Pulmonary artery endothelial cell (primary cell): Measurements from ENCODE around the gene CAMKK1. TPM values are rescaled to one million over a fixed set of nuclear protein-coding genes. Genes with fewer than 3 reads are reported as not detected.
"Not testable (repeated sequence)": the region's sequence is repeated elsewhere in the genome, so short reads cannot be mapped to it uniquely, and the experiment has no call there.

Source experiments
- DNase-seq: peaks from one replicate; pipeline ENCODE4 v3.0.0-alpha.2; 2011; ENCODE audit warnings: low read depth, low spot score
- total RNA-seq: library from RNA; depleted of rRNA; stranded (reverse); fragments of >200 nt; gene quantifications from 2 replicates; pipeline ENCODE4 v1.2.3, GENCODE V29; 2014

CAMKK1 gene
- total RNA-seq, 1 donor from 2014 or later: 3.4 TPM

GRCh38 chr17:3879591-3880417 lies 13.0 kb downstream of the CAMKK1 start:
- no peak for DNase-seq

DNA sequence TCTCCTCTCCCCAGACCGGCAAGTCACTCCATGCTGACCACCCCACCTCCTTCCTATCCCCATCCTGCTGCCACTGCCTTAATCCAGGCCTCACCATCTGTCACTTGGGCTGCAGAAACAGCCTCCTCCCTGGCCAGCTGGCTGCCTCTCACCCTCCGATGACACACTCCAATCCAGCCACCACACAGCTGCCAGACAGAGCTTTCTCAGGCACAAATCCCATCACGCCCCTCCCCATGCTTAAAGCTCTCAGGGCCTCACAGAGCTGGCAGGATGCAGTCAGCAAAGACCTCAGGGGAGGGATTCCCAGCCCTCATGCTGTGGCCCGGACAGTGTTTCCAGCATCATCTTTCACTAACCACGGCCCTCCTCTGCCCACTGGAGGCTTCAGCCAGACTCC lies 13.7 kb downstream of the CAMKK1 start:
- no peak for DNase-seq

GRCh38 chr17:3877220-3877619 lies 15.6 kb downstream of the CAMKK1 start:
- no peak for DNase-seq

GRCh38 chr17:3875317-3875716 lies 17.5 kb downstream of the CAMKK1 start:
- DNase-seq: no peak

DNA sequence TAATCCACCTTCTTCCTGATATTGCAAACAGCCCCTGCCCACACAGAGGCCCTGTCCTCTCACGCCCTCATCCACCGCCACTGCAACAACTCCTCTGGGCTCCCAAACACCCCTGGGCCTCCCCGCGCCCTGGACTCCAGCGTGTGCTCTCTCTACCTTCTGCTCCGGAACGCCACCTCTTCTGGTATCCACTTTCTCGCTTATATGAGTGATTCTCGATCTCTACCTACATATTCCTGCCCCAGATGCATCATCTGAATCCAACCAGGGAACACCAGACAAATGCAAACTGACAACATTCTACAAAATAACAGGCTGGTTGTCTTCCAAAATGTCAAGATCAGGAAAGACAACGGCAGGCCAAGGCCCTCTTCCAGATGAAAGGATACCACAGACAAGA lies 19.0 kb downstream of the CAMKK1 start:
- no peak for DNase-seq

DNA sequence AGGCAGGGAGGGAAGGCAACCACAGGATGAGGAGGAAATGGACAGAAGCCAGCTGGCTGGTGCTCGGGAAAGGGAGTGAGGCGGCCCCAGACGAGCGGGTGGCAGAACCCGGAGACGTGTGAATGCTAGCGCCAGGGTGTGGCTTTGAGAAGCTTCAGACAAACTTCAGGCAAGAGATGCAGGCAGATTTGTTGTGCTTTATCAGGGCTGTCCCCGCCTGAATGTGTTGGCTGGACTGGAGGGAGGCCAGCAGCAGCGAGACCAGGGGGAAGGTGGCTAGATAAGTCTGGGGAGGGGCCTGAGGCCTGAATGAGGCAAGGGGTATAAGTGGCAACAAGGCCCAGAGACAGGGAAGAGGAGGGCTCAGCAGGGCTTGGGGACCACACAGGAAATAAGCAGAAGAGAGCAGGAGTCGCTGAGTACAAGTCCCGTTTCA lies 22.0 kb downstream of the CAMKK1 start:
- DNase-seq: no peak

DNA sequence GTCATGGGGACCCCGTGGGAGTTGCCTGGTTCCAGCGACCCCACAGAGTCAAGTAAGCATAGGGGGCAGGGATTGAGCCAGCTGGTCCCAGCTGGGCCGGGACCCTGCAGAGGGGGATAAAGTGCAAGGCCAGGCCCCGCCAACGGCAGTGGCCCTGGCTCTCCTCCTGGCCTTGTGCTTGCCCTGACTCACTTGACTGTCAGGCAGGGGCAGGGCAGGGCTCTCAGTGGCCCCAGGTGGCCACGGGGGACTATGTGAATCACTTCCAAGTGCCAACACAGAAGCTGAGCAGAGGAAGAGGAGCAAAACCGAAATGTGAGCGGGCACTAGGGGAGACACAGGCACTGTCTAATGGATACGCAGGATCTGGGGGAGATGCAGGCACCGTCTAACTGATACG lies 25.2 kb downstream of the CAMKK1 start:
- DNase-seq: no peak

DNA sequence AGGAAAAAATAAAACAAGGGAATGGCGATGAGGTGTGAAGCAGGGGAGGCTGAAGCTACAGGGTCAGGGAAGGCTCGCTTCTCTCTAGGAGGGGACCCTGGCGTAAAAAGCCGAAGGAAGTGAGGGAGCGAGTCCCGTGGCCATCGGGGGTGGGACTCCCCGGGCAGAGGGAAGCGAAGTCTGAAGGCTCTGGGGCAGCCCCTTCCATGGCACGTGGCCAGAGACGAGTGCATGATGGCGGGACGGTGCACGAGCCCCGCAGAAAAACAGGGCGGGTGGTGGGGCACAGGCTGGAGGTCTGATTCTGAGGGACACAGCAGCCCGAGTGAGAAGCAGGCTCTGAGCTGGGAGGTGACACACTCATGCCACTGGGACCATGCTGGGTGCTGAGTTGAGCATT lies 25.7 kb downstream of the CAMKK1 start:
- DNase-seq: no peak

- no peak for DNase-seq
Observed at GRCh38 chr17:3866276-3866675, 26.6 kb downstream of the CAMKK1 start.

GRCh38 chr17:3865176-3865575 lies 27.7 kb downstream of the CAMKK1 start:
- no peak for DNase-seq

DNA sequence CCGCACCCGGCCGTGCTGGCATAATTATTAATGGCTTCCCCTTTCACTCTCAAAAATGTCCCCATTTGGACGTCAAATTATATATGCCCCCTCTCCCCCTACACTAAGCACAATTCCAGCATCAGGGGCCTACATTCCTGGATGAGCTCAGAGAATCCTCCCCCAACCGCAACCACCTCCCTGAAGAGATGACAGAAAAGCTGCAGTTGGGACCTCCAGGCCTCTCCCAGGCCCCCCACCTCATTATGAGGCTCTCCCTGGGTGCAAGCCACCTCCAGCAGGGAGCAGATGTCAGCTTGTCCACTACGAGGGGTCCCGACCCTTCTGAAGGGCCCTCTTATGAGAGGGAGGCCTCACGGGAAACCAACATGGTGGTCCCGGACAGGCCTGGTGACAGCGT lies 28.3 kb downstream of the CAMKK1 start:
- DNase-seq: no peak

GRCh38 chr17:3861761-3862681 lies 30.8 kb downstream of the CAMKK1 start:
- DNase-seq: no peak

GRCh38 chr17:3860939-3861700 lies 31.7 kb downstream of the CAMKK1 start:
- DNase-seq: no peak

DNA sequence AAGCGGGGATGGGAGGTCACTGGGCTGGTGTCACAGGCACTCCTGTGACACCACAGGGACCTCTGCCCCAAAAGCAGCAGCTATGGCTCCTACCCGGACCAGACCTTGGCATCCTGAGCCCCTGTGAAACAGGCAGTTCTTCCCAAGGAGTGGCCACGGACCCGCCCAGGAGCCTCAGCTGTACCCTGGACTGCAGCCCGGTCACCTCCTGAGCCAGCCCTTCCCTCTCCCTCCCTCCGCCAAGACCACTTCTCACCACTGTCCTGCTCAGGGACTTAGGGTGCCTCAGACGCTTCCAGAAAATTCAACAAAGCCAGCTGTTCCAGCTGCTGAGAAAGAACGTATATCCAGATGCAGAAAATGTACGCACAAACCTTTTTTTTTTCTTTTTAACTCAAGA lies 32.9 kb downstream of the CAMKK1 start:
- no peak for DNase-seq

DNA sequence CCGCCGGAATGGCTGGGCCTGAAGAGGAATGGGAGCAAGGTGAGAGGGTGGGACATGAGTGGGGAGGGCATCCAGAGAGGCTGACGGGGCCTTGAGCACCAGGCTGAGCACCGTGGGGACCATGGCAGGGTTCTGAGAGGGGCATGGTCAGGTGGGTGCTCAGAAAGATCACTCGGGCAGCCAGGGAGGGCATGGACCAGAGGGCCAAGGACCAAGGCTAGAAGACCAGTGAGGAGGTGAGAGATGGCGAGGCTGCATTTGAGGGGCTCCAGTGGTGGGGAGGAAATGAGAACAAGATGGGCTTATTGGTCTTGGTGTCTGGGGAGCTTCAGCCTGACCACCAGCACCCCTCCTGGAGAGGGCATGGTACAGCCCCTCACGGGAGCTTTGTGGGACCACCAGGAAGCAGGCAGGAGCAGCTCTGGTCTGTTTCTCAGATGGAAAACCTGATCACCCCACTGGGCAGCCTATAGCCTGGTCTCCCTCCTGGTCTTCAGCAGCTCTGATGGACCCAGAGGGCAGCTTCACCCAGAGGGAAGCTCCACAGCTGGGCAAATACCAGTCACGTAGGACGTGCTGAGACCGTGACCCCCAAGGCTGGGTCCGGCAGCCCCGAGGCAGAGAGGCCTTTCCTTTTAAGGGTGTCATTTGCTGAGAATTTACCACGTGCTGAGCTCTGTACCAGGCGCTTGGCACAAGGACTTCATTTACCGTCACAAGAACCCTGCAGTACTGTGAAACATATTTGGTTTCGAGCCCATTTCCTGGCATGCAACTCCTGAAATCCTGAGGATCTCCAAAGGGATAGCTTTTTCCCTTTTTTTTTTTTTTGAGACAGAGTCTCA lies 35.4 kb downstream of the CAMKK1 start:
- no peak for DNase-seq

DNA sequence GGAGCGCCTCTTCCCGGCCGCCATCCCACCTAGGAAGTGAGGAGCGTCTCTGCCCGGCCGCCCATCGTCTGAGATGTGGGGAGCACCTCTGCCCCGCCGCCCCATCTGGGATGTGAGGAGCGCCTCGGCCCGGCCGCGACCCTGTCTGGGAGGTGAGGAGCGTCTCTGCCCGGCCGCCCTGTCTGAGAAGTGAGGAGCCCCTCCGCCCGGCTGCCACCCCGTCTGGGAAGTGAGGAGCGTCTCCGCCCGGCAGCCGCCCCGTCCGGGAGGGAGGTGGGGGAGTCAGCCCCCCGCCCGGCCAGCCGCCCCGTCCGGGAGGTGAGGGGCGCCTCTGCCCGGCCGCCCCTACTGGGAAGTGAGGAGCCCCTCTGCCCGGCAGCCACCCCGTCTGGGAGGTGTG lies 38.6 kb downstream of the CAMKK1 start:
- DNase-seq: not testable (repeated sequence)

- no peak for DNase-seq
Observed at GRCh38 chr17:3852561-3852960, 40.3 kb downstream of the CAMKK1 start.

DNA sequence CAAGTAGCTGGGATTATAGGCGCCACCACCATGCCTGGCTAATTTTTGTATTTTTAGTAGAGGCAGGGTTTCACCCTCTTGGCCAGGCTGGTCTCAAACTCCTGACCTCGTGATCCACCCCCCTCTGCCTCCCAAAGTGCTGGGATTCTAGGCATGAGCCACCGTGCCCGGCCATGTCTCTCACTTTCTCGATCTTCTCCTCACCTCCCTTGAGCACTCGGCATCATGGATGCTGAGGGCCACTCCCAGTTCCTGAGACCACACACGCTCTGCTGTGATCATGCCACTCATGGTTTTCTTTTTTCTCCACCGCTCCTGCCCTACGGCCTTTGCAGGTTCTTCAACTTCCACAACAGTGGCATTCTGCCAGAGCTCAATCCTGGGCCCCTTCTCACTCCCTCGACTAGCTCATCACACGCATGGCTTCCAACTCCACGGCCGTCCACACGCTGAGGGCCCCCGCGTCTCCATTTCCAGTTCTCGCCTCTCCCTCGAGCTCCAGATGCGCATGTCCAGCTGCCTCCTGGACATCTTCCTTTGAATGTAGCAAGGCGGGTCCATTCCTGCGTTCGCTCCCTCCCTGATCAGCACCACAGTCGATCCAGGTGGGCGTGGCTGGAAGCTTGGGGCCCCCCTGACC lies 41.3 kb downstream of the CAMKK1 start:
- no peak for DNase-seq

DNA sequence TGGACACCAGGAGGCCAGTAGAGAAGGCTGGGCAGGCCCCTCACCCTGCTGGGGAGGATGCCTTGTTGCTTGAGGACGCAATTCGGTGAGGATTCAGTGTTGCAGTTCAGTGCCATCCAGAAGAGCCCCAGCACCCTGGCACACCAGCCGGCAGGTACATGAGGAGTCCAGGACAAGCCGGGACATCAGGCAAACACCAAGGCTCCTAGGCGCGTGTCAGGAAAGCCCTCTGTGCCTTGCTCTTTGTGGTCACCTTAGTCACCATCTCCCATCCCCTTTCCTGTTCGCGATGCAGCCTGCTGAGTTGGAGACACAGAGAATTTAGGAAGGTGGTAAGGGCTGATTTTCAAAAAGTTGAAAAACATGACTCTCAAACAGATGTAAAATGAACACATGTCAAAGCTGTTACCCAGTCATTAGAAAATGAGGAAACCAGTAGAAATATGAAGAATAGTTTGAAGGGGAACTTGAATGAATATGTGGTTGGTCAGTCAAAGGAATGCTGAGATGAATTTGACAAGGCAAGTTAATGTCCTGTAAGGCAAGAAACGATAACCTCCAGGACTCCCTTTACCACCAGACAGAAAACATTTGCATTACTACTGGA lies 44.5 kb downstream of the CAMKK1 start:
- DNase-seq: no peak

DNA sequence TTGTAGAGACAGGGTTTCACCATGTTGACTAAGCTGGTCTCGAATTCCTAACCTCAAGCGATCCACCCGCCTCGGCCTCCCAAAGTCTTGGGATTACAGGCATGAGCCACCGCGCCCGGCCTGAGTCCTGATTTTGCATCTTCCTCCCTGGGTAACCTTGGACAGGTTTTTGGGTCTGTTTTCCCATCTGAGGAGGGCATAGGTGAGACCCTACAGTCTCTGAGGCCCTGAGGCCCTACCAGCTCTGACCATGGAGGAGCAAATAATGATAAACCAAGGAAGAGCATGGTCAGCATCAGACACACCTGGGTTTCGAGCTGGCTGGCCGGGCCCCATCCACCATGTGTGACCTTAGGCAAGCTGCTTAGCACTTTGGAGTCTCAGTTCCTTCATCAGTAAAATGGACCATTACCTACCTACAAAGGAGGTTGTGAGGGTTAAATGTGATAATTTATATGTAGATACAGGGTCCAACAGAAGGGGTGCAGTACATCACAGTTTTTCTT lies 45.6 kb downstream of the CAMKK1 start:
- no peak for DNase-seq
